HG03439 (cell line): ENCODE results near the gene METTL1.

Source experiments
- ATAC-seq: cut with Tn5 transposase; IDR thresholded peaks from one replicate; pipeline ENCODE4 v1.9.1; 2021; ENCODE audit warnings: mild to moderate bottlenecking, moderate library complexity; ENCODE audit not compliant: unreplicated experiment

Gene METTL1

DNA sequence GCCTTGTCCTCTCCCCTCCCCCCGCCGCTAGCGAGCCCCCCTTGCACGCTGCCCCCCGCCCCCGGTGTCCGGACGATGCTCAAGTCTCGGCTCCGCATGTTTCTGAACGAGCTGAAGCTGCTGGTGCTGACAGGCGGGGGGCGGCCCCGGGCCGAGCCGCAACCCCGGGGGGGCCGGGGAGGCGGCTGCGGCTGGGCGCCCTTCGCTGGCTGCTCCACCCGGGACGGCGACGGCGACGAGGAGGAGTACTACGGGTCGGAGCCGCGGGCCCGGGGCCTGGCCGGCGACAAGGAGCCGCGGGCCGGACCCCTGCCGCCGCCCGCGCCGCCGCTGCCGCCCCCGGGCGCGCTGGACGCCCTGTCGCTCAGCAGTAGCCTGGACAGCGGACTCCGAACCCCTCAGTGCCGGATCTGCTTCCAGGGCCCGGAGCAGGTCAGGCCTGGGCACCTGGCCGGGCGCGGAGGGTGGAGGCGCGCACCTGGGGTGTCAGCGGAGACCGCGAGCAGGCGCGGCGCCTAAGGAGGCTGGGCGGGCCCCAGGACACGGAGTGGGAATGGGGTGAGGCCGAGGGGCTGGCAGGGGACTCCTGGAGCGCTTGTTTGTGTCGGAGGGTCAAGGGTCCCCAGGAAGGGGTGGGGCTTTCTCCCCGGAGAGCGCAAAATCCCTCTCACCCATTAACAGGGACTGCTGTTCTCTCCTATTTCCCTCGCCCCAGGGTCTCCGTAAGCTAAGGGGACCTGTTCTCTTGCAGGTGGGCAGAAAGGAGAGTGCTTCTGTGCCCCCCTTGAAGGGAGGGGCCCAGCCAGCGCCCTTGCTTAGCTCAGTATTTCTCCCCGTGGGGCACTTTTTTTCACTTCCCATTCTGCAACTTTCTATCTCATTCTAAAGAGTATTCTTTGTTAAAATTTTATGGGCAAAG, 16.2 kb downstream of the METTL1 start:
- no peak for ATAC-seq

DNA sequence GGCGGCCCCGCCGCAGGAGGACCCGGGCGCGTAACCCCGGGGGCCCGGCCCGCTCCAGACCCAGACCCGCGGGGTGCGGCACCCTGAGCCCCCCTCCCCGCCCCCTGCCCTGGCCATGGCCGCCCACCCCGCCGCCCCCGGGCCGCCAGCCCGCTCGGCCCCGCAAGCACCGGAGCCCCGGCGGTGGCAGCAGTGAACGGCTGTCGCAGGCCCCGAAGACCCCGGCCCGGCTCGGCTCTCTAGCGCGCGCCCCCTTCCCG, 16.8 kb downstream of the METTL1 start:
- no peak for ATAC-seq

DNA sequence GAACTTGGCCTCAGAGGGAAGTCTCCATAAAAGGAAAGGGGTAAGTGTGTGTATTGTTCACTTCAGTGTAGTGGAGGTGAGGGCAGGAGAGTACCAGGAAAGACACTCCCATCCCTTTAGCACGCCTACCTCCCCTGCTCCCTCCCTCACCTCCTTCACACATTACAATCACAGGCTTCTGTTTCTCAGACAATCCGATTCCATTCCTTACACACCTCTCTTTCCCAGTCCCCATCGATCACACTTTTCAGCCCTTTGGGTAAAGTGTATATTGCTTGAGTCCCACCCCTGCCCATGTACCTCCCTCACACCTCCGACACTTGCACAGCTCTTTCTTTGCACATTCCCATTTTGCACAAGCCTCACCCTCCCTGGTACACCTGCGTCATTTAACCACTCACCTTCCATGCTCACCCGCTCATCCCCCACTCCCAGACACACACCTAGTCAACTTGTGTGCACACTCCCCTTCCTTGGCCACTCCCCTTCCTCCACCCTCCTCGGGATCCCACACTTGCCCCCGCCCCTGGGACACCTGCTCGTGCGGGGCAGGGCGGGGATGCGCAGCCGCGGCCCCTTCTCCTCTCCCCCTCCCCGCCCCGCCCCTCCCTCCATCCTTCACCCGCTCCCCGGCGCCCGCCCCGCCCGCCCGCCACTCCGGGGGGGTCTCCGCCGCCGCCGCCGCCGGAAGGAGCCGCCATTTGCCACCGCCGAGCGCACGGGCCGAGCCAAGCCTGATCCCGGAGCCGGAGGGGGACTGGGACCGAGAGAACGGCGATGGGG, 17.3 kb downstream of the METTL1 start, which contains the start of gene MARCHF9:
TSS of gene MARCHF9 (plus strand) at position 693 of the 783 bp plus-strand sequence. CDS start 426 bp downstream, outside the sequence.
- ATAC-seq = peak; percentile 16

DNA sequence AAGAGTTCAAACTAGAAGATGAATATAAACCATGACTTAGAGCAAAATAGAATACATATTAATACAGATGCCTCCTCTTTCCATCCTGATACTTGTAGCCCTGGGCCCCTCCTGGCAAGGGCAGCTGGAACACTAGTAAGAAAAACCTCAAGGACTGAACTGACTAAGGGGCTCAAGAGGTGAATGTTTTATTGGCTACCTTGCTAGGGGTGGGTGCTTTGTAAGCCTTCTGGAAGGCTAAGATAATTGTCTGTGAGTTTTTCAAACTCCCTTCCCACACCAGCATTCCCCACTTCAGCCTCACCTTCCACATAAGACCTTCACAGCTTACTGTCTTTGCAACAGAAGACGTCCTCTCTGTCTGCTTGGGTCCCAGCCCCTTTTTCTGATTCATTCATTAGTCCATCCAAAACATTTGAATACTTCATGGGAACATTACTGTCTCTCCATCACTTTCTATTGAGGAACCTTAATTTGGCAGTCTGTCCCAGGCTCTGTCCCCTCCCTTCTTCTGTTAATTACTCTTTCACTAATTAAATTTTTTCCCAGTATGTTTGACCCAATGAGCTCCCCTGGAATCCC, 18.1 kb downstream of the METTL1 start:
- ATAC-seq = no peak

DNA sequence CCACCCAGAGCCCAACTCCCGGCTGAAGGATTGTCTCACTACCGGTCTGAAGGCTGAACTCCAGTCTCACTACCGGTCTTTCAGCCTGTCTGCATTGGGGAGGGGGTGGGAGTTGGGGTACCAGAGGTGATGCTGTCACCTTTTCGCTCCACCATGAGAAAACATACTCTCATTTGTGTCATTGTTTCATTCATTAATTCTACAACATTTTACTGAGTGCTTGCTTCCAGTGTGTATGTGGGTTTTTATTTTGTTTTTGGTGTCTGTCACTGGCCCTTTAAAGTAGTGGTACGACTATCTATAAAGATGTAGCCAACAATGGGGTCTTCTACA, 19.3 kb downstream of the METTL1 start:
- ATAC-seq = no peak

DNA sequence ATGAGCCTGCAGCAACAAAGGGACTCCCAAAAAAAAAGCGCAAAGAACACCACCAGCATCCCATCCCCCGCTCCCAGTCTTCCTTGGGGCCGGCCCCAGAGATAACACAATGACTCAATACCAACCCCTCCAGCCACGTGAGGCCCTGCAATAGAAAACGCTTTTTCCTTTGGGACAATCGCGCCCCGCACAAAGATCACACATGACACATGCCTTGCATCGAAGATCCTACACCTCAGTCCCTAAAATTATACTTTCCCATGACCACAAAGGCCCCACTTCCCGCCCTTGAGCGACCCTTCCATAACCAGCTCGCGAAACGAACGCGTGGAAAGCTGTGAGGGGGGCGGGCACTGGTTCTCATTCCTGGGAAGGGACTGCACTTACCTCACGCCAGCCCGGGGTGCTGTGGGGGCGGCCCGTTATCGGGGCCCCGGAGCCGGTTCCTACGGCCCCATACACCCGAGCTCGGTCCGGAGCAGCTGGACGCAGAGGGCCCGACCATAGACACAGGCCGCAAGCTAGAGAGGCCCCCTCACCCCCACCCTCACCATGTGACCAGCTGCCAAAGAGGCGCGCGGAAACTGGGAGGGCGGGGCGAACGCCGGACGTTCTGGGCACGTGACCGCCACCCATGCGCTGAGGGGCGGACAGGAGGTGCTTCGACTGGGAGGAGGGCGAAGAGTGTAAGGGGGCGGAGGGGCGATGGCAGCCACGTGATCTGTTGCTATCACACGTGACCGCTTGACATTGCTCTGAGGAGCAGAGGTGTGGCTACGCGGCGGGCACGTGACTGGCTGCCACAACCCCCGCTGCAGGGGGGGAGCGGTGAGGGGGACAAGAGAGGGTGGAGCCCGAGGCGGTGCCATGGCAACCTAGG, 19.9 kb downstream of the METTL1 start, which contains the start of gene CDK4:
TSS of gene CDK4 (minus strand) at position 523 of the 880 bp plus-strand sequence. CDS start 593 bp downstream, outside the sequence.
- peak; percentile 78 for ATAC-seq

DNA sequence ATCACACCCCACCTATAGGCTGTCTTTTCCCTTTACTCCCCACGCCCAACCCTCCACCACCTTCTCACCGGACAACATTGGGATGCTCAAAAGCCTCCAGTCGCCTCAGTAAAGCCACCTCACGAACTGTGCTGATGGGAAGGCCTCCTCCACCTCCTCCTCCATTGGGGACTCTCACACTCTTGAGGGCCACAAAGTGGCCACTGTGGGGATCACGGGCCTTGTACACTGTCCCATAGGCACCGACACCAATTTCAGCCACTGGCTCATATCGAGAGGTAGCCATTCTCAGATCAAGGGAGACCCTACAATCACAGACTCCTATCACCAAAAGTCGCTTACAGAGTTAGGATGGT, 20.5 kb downstream of the METTL1 start:
- ATAC-seq = no peak

DNA sequence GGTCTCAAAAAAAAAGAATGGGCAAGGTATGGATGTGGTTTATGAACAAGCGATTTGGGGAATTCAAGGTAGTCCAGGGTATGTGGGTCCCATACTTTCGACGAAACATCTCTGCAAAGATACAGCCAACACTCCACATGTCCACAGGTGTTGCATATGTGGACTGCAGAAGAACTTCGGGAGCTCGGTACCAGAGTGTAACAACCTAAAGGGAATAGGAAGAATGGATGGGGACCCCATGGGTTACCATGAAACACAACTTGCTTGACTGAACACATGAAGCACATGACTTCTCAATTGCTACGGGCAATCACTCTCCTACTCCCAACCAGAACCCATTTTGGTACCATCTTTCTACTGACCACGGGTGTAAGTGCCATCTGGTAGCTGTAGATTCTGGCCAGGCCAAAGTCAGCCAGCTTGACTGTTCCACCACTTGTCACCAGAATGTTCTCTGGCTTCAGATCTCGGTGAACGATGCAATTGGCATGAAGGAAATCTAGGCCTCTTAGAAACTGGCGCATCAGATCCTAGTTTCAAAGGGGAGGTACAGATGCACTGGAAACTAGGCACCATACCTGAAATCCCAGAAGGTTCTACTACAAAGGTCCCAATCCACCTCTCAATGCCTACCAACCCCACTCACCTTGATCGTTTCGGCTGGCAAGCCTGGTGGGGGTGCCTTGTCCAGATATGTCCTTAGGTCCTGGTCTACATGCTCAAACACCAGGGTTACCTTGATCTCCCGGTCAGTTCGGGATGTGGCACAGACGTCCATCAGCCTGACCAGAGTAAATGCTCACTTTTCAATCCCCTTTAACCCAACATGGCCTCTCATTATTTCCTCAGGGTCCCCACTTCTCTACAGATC, 21.1 kb downstream of the METTL1 start:
- no peak for ATAC-seq

DNA sequence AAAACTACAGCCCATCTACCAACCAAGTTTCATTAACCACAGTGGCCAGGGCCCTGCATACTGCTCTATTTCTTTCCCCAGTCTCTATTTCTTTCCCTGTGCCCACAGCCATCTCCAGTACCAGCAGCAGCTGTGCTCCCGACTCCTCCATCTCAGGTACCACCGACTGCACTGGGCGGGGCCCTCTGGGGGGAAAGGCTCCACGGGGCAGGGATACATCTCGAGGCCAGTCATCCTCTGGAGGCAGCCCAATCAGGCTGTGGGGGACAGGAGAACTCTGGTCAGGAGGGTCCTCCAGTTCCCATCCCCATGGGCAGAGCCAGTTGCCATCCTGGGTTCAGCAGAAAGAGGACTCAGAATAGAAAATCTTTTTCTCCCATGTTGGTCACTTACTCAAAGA, 22.8 kb downstream of the METTL1 start:
- no peak for ATAC-seq

DNA sequence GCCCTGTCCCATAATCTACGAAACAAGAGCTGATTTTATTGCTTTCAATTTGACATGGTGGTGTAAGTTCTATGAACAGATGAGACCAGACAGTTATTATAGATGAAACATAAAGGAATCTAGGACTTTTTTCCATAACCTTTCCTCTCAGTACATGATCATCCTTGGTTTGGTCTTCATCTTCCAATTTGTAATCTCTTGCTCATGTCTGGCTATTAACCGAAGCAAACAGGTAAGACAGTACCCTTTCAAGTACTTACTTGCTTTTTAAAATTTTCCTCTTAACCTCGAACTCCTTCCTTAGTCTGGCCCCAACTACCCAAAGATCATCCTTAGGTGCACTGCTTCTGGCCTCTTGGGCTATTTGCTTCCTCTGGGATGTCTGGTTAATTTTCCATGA, 25.9 kb downstream of the METTL1 start:
- no peak for ATAC-seq

DNA sequence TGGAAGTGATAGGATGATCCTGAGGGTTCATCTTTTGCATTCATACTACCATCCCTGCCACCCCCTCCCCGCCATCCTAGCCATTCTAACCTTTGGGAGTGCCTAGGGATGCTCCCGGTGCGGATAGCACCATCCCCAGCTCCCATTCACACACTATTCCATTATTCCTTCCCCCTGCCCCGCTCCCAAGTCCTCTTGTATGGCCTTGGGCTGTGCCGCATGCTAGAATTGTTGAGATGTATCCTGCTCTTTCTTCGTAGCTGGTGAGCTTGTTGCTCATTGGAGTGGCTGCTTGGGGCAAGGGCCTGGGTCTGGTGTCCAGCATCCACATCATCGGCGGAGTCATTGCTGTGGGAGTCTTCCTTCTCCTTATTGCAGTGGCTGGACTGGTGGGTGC, 26.4 kb downstream of the METTL1 start:
- no peak for ATAC-seq

DNA sequence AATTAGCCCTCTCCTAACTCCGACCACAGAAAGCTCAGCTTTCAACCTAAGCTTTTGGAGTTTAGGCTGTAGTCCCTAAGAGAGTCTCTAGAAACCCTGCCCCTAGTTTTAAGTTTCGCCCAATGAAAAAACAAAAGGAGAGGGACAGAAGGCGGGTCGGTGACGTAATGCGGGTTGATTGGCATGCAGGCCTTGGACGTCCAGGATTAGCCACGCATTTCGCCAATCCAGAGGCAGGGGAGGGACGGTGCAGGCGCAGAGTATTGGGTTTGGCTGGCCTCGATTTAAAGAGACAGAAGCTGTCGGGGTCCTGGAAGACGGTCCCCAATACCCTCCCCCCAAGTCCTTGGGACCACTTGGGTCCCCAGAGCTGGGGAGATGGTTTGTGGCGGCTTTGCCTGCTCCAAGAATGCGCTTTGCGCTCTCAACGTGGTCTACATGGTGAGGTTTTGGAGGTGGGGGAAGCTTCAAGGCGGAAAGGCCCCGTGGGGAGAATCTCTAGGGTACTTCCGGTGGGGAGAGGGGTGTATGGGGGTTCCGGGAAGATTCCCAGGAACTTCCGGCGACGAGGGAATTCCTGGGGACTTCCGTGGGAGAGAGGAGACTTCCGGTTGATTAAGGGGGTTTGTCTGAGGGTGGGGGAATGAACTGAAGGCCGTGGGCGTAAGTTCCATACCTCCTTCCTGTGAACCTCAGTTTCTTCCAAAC, 27.0 kb downstream of the METTL1 start, which contains the start of gene TSPAN31:
TSS of gene TSPAN31 (plus strand) at position 263 of the 708 bp plus-strand sequence. CDS start at position 379, 116 bp downstream.
- ATAC-seq = peak; percentile 83

DNA sequence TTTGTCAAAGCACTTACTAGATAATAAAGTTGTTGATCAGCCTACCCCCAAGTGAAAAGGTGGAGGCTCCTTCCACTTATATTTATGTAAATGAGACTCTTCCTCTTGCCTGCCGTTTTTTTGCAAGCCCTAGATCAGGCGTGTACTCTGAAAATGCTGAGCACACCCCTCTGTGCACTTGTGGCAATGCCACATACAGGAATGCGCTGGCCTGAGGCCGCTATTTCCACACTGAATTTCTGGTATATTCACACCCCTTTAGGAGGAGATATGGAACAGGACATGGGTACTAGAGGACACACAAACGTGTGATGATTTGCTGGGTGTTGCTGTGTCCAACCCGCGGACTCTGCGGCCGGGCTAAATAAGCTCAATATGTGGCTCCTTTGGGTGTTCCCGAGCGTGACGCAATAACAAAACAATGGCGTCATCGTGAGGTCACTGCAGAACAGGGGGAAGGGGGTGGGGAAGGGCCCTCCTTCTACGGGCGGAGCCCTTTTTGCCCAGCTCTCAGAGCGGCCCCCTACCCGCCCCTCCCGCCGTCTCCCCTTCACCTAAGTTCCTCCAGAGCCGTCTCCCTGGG, 27.6 kb downstream of the METTL1 start:
- ATAC-seq = peak; percentile 27

DNA sequence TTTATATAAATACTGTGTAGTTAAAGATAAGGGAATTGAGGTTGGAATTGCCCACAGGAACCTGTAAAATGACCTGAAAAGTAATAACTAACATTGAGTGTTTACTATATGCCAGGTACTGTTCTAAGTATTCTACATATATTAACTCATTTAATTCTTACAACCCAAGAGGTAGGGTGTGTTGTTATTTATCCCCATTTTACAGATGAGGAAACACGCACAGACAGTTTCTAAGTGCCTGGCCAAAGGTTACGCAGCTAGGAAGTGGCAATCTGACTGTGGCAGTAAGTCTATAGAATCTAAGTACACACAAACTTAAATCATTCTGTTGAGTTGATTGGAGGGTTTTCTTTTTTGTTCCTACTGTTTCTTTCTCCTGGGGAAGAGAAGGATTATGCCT, 28.1 kb downstream of the METTL1 start:
- no peak for ATAC-seq

DNA sequence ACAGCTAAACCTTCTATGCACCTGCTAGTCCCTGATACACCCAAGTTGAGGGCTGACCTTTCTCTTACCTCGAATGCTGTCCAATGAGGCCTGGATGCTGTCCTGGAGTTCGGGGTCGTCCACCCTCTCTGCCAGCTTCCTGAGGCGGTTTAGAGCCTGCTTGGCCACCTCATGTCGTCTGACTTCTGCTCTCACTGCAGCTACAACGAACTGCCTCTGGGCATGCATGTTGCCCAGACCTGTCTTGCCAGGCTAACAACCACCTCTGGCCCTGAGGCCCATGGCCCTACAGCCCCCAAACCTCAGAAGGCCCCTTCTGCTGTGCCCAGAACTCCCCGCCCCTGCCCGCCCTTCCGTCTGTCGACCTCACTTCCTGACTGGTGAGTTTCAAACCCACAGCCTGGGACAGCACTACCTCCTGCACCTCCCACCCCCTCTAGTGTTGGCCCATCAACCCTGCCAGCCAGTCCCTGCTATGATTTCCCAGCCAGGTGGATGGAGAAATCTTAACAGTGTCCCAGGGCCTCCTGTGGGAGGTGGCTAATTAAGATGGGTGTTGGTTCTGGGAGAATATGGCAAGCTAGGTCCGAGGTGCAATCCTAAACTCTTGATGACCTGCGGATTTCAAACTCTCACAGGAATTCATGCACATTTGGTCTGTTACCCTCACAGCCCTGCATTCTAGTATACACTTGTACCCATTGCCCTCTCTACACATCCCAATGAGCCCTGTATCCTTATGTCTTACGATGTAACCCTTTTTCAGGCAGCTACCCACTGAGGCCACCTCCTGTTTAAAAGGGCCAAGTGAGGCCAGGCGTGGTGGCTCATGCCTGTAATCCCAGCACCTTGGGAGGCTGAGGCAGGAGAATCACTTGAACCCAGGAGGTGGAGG, 29.8 kb downstream of the METTL1 start:
- peak; percentile 45 for ATAC-seq

DNA sequence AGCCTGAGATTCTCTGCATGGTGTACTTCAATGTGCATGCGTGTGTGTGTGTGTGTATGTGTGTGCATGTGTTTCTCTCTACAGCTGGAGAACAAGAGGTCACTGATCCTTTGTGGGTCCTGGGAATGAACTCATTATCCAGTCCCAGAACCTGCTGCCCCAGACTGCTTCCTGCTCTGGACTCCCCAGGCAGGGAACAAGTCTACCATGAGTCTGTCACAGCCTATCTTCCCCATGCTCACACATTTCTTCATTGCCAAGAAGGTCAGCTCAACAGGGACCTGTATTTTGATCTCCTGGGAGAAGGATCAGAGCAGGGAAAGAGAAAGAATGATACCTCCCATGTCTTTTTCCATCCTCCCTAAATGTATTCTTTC, 30.5 kb downstream of the METTL1 start:
- no peak for ATAC-seq

DNA sequence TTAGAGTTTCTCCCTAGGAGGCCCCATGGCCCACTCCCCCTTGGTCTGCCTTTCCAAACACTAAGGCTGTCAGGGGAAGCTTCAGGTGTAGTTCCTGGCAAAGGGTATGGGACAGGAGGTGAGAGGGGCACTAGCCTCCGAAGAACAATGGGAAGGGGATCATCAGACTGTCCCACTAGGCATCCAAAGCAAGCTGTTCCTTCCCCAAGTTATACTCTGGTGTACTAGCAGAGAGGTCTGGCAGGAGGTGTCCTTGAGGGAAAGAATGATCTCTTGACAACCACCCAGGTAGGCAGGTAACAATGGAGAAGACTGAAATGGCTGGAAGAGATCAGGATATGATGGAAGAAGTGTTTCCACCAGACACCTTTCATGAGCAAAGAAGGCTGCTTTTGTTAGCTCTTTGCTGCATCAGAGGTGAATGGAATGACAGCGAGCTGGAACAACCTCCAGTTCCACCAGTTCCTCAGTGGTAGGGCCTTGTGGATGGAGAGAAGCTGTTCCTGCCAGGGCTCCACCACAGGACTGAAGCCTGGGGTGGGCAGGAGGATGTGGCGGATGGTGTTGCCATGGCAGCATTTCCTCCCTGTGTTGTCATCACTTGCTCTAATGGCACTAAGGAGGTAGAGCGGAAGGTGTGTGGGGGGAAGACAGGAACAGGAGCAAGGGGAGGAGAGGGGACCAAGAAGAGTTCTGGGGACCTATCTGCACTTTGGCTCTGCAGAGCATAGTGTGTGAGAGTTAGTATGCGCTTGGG, 31.1 kb downstream of the METTL1 start:
- ATAC-seq = peak; percentile 35
